Measurements from ENCODE around the gene ZCCHC3.
A peak's percentile ranks its signal among the peaks of the same experiment; 100 is the strongest.

The ZCCHC3 gene

DNA sequence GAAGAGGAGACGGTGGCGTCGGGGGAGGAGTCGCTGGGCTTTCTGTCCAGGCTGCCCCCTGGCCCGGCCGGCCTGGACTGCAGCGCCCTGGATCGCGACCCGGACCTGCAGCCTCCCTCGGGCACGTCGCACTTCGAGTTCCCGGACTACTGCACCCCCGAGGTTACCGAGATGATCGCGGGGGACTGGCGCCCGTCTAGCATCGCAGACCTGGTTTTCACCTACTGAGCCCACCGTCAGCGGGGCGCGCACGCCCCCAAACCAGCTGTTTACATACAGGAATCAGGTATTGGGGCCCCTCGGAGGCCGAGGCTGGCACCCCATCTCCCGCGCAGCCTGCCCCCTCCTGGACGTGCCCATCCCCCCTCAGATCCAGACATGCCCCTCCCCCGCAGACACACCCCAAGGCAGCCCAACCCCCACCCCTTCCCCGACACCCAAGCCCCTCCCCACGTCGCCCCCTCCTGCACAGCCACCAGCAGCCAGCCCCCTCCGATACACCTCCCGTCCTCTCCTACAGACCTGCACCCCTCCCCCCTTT lies 29.3 kb downstream of the ZCCHC3 start:
- no peak for TF ChIP-seq CTCF (IDR thresholded peaks at IDR 0.05; ENCODE audit: insufficient read depth, low read length, poor library complexity, severe bottlenecking)
- H3K36me3 ChIP-seq (ENCODE audit: control insufficient read depth, insufficient read depth, low read length): no peaks in the 10 kb centered on the region
- peak; percentile 67 for DNase-seq (ENCODE audit: extremely low read depth, insufficient read length)
- peak overlapping the region; percentile 65 for H3K4me3 ChIP-seq (replicated peaks; ENCODE audit: low read depth, low read length)
- H3K27me3 ChIP-seq (replicated peaks; ENCODE audit: control insufficient read depth, insufficient read depth, low read length): no peaks in the 10 kb centered on the region

GRCh38 chr20:327186-328026 lies 30.0 kb downstream of the ZCCHC3 start:
- peak; percentile 87 for DNase-seq (ENCODE audit: extremely low read depth, insufficient read length)
- no peaks in the 10 kb centered on the region for H3K27me3 ChIP-seq (replicated peaks; ENCODE audit: control insufficient read depth, insufficient read depth, low read length)
- H3K4me3 ChIP-seq (replicated peaks; ENCODE audit: low read depth, low read length): peak overlapping the region; percentile 65
- no peak for TF ChIP-seq CTCF (IDR thresholded peaks at IDR 0.05; ENCODE audit: insufficient read depth, low read length, poor library complexity, severe bottlenecking)
- H3K36me3 ChIP-seq (ENCODE audit: control insufficient read depth, insufficient read depth, low read length): no peaks in the 10 kb centered on the region

GRCh38 chr20:328027-328974 lies 30.9 kb downstream of the ZCCHC3 start:
- peak overlapping the region; percentile 65 for H3K4me3 ChIP-seq (replicated peaks; ENCODE audit: low read depth, low read length)
- DNase-seq (ENCODE audit: extremely low read depth, insufficient read length): no peak
- no peak for TF ChIP-seq CTCF (IDR thresholded peaks at IDR 0.05; ENCODE audit: insufficient read depth, low read length, poor library complexity, severe bottlenecking)
- H3K27me3 ChIP-seq (replicated peaks; ENCODE audit: control insufficient read depth, insufficient read depth, low read length): no peaks in the 10 kb centered on the region
- H3K36me3 ChIP-seq (ENCODE audit: control insufficient read depth, insufficient read depth, low read length): no peaks in the 10 kb centered on the region

DNA sequence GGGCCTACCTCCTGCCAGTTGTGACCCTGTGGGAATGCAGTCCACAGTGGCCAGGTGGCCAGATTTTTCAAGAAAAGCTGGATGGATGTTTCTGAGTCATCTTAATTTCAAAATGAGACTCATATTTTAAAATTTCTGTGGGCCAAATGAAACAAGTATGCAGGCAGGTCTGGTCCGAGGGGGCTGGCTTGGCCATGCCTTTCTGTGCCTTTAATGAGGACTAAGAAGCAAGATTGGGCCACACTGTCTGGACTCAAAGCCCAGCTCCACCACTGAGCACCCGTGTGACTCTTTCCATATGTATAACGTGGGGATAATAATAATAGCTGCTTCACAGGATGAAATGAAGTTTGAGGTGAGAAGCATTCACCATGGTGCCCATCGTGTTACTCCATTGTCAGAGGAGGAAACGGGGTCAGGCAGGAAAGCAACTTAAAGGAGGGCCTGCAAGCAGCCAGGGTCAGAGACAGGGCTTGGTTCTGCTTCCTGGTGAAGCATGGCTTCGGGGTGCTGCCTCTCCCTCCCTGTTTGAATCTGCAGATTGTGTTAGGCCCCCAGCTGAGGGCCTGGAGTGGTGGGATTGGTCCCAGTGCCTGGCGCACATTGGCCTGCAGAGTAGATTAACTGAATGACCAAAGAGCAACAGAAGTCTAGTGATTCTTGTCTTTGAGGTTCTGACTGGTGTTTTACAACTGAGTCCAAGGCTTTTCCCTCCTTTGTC lies 31.8 kb downstream of the ZCCHC3 start:
- H3K27me3 ChIP-seq (replicated peaks; ENCODE audit: control insufficient read depth, insufficient read depth, low read length): no peaks in the 10 kb centered on the region
- no peak overlapping the region for H3K4me3 ChIP-seq (replicated peaks; ENCODE audit: low read depth, low read length)
- no peak for TF ChIP-seq CTCF (IDR thresholded peaks at IDR 0.05; ENCODE audit: insufficient read depth, low read length, poor library complexity, severe bottlenecking)
- no peaks in the 10 kb centered on the region for H3K36me3 ChIP-seq (ENCODE audit: control insufficient read depth, insufficient read depth, low read length)
- DNase-seq (ENCODE audit: extremely low read depth, insufficient read length): no peak

DNA sequence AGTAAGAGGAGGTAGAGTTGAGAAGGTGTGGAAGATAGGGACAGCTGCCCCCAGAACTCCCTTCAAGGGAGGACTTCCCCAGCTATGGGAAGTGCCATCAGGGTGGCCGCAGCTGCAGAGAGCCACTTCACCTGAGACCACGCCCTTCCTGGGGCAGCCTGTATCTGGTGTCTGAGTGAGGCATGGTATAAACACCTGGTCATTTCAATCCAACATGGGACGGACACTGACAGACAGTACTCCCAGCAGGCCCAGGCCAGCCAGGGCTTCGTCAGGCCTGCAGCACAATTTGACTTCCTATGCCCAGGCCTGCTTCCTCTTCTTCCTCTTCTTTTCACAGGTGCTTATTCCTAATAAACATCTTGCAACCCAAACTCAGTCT lies 32.5 kb downstream of the ZCCHC3 start:
- Histone ChIP-seq H3K27me3 (replicated peaks; ENCODE audit: control insufficient read depth, insufficient read depth, low read length) (no peaks in the 10 kb centered on the region), H3K4me3 (replicated peaks; ENCODE audit: low read depth, low read length) (no peak overlapping the region), H3K36me3 (ENCODE audit: control insufficient read depth, insufficient read depth, low read length) (no peaks in the 10 kb centered on the region)
- no peak for TF ChIP-seq CTCF (IDR thresholded peaks at IDR 0.05; ENCODE audit: insufficient read depth, low read length, poor library complexity, severe bottlenecking)
- no peak for DNase-seq (ENCODE audit: extremely low read depth, insufficient read length)

Data from GM06990 (cell line).